ENCODE data around the gene MVP.
"Not testable (repeated sequence)": the region's sequence is repeated elsewhere in the genome, so short reads cannot be mapped to it uniquely, and the experiment has no call there.

MVP gene

GRCh38 chr16:29852654-29853053, 32.4 kb downstream of the MVP start:
- DNase-seq, result no peak
- TF ChIP-seq POLR2A (IDR thresholded peaks at IDR 0.05; ENCODE audit: low read length), result no peak
- no peak for TF ChIP-seq GATA1 (IDR thresholded peaks at IDR 0.05; ENCODE audit: low read depth, low read length)

- TF ChIP-seq POLR2A (IDR thresholded peaks at IDR 0.05; ENCODE audit: low read length) (no peak), GATA1 (IDR thresholded peaks at IDR 0.05; ENCODE audit: low read depth, low read length) (no peak)
- no peak for DNase-seq
These were observed 34.3 kb downstream of the MVP start for GRCh38 chr16:29854520-29855100.

- no peak for TF ChIP-seq POLR2A (IDR thresholded peaks at IDR 0.05; ENCODE audit: low read length)
- TF ChIP-seq GATA1 (IDR thresholded peaks at IDR 0.05; ENCODE audit: low read depth, low read length), result no peak
- no peak for DNase-seq
These were observed 37.0 kb downstream of the MVP start for GRCh38 chr16:29857133-29857760.

GRCh38 chr16:29858149-29858849, 38.0 kb downstream of the MVP start:
- no peak for TF ChIP-seq POLR2A (IDR thresholded peaks at IDR 0.05; ENCODE audit: low read length)
- TF ChIP-seq GATA1 (IDR thresholded peaks at IDR 0.05; ENCODE audit: low read depth, low read length), result no peak
- DNase-seq, result no peak

- TF ChIP-seq GATA1 (IDR thresholded peaks at IDR 0.05; ENCODE audit: low read depth, low read length) (no peak), POLR2A (IDR thresholded peaks at IDR 0.05; ENCODE audit: low read length) (no peak)
- no peak for DNase-seq
These were observed 38.7 kb downstream of the MVP start for GRCh38 chr16:29858974-29859373.

GRCh38 chr16:29860218-29860617, 40.0 kb downstream of the MVP start:
- TF ChIP-seq POLR2A (IDR thresholded peaks at IDR 0.05; ENCODE audit: low read length), result no peak
- TF ChIP-seq GATA1 (IDR thresholded peaks at IDR 0.05; ENCODE audit: low read depth, low read length), result no peak

GRCh38 chr16:29862383-29862883, 42.2 kb downstream of the MVP start:
- TF ChIP-seq GATA1 (IDR thresholded peaks at IDR 0.05; ENCODE audit: low read depth, low read length), result no peak
- TF ChIP-seq POLR2A (IDR thresholded peaks at IDR 0.05; ENCODE audit: low read length), result no peak
- peak in 1 of 2 experiments; percentile 69 for DNase-seq

More at GRCh38 chr16:29860218-29860617, 40.0 kb downstream of the MVP start:
- no peak for DNase-seq

GRCh38 chr16:29862884-29863668, 42.8 kb downstream of the MVP start, which contains the start of gene CDIPT:
TSS of gene CDIPT (minus strand) at chr16:29863226. CDS start at chr16:29862857, 369 bp downstream.
- TF ChIP-seq POLR2A (IDR thresholded peaks at IDR 0.05; ENCODE audit: low read length) (peak; percentile 43), GATA1 (IDR thresholded peaks at IDR 0.05; ENCODE audit: low read depth, low read length) (no peak)
- DNase-seq, result peak; percentile 98

- DNase-seq, result no peak
- no peak for TF ChIP-seq GATA1 (IDR thresholded peaks at IDR 0.05; ENCODE audit: low read depth, low read length)
- TF ChIP-seq POLR2A (IDR thresholded peaks at IDR 0.05; ENCODE audit: low read length), result no peak
These were observed 43.4 kb downstream of the MVP start for GRCh38 chr16:29863669-29863984.

GRCh38 chr16:29864205-29864604, 43.9 kb downstream of the MVP start:
- TF ChIP-seq POLR2A (IDR thresholded peaks at IDR 0.05; ENCODE audit: low read length) (no peak), GATA1 (IDR thresholded peaks at IDR 0.05; ENCODE audit: low read depth, low read length) (no peak)
- no peak for DNase-seq

GRCh38 chr16:29868396-29869009, 48.2 kb downstream of the MVP start:
- TF ChIP-seq GATA1 (IDR thresholded peaks at IDR 0.05; ENCODE audit: low read depth, low read length) (no peak), POLR2A (IDR thresholded peaks at IDR 0.05; ENCODE audit: low read length) (no peak)
- peak in 1 of 2 experiments; percentile 33 for DNase-seq

GRCh38 chr16:29869067-29869466, 48.8 kb downstream of the MVP start:
- DNase-seq, result not testable (repeated sequence)

- DNase-seq, result no peak
- no peak for TF ChIP-seq GATA1 (IDR thresholded peaks at IDR 0.05; ENCODE audit: low read depth, low read length)
- no peak for TF ChIP-seq POLR2A (IDR thresholded peaks at IDR 0.05; ENCODE audit: low read length)
These were observed 51.7 kb downstream of the MVP start for GRCh38 chr16:29871822-29872546.
